Erythroblast (primary cell): Measurements from ENCODE around the gene KIF16B.
A peak's percentile ranks its signal among the peaks of the same experiment; 100 is the strongest.

Source experiments
- DNase-seq, 2 experiments: peaks; one replicate each; lab custom pipeline; 2025; lab: John Stamatoyannopoulos, UW
- GATA1 ChIP-seq: IDR thresholded peaks from 2 replicates; pipeline ENCODE4 v1.6.1; 2011; ENCODE audit warnings: low read depth, mild to moderate bottlenecking, control low read depth, low read length, moderate library complexity
- POLR2A ChIP-seq: IDR thresholded peaks from 2 replicates; pipeline ENCODE4 v1.6.1; 2011; ENCODE audit warnings: mild to moderate bottlenecking, low read length

Gene KIF16B

DNA sequence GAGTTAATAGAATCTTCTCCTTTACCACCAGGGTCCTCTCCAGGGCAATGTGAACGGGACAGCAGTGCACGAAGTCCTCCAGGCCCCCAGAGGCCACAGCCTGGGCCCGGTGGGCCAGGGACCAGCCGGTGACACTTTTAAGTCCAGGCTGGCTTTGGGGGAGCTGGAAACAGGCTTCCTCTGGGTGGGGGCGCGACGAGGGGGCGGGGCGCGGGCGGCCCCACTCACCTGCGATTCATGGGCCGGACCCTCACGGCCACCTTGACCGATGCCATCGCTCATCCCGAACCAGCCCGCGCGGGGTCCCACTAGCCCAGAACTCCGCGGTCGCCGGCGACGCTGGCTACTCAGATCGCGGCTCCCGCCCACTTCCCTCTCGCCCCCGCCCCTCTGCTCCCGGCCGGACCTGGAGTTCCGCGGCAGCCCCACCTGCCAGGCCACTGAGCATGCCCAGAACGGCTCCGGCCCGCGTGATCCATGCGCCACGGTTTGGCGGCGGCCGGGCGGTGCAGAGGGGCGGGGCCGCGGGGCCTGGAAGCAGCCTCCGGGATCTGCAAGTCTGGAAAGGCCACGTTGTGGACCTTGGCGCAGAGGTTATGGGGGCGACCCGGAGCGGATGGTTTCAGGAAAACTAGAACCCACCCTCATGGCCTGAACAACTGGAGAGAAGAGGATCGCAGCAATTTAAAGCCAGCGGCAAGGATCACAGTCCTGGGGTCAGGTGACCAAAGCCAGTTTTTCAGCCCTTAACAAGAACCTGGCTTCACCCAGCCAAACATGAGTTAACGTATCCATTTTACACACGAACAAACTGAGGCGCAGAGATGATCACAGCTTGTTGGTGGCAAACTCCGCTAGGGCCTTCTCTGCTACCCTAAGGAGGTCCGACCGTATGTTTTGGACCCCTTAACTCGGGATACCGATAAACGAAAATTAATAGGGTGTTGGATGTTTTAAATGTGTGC, at the start of gene KIF16B:
TSS of gene KIF16B (minus strand) at position 448 of the 965 bp plus-strand sequence. CDS start at position 275, 173 bp downstream.
- TF ChIP-seq GATA1 (no peak), POLR2A (peak; percentile 48)
- peak; percentile 91 to 93 for DNase-seq

DNA sequence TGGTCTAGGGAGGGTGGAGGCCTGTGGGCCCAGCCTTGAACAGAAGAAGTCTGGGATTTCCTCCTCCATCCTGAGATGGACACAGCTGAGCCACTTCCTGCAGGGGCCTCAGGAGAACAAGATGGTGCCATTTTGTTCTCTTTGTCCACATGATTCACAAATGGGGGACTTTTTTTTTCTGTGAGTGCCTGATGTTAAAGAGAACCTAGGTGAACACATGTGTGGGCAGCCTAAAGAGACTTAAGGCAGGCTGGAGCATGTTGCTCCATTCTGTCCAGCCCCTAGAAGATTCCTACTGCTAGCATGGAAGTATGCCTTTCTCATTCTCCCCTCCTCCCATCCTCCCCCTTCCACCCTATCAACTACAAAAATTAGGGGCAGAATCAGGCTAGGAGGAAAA, 49.3 kb upstream of the KIF16B start:
- TF ChIP-seq GATA1 = no peak
- TF ChIP-seq POLR2A = no peak
- DNase-seq = no peak

- TF ChIP-seq POLR2A (no peak), GATA1 (no peak)
- DNase-seq = no peak
These were observed 48.3 kb upstream of the KIF16B start for GRCh38 chr20:16621435-16622141.

DNA sequence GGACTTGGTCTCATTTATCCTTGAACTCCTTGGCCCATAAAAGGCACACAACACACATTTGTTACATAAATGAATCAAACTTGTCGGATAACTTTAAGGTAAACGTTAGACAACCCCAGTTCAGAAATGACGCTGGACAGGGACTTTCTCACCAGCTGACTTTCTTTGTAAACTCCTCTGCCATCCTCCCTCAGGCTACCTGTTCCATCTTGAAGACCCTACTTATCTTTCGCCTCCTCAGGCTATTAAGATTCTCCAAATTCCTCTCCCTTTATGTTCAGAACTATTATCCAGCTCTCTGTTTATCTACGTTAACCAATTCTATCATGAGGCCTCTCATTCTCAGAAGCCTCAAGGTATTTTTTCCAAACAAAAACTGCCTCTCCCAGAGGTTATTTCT, 47.7 kb upstream of the KIF16B start:
- no peak for DNase-seq
- TF ChIP-seq GATA1 (no peak), POLR2A (no peak)

DNA sequence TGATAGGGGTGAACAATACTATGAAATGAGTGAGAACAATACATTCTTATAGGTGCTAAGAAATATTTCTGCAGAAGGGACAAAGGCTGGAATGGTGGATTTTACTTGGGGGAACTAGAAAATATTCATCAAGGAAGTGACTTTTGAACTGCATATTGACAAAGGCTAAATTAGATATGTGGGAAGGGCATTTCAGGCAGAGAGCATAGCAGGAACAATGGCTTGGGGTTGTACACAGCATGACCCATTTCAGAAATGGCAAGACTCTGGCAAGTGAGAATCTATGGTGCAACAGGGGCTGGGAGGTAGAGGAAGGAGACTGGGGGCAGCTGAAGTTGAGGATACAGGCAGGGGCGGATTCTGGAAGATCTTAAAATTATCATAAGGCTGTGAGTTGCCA, 46.7 kb upstream of the KIF16B start:
- DNase-seq = no peak
- no peak for TF ChIP-seq POLR2A
- TF ChIP-seq GATA1 = no peak

GRCh38 chr20:16617056-16617455, 43.8 kb upstream of the KIF16B start:
- no peak for DNase-seq
- TF ChIP-seq POLR2A = no peak
- no peak for TF ChIP-seq GATA1

- TF ChIP-seq GATA1 (no peak), POLR2A (no peak)
- no peak for DNase-seq
These were observed 43.1 kb upstream of the KIF16B start for GRCh38 chr20:16616317-16616716.

GRCh38 chr20:16615199-16615598, 42.0 kb upstream of the KIF16B start:
- TF ChIP-seq GATA1 (no peak), POLR2A (no peak)
- DNase-seq = no peak

GRCh38 chr20:16613954-16614353, 40.7 kb upstream of the KIF16B start:
- no peak for DNase-seq
- no peak for TF ChIP-seq POLR2A
- no peak for TF ChIP-seq GATA1

DNA sequence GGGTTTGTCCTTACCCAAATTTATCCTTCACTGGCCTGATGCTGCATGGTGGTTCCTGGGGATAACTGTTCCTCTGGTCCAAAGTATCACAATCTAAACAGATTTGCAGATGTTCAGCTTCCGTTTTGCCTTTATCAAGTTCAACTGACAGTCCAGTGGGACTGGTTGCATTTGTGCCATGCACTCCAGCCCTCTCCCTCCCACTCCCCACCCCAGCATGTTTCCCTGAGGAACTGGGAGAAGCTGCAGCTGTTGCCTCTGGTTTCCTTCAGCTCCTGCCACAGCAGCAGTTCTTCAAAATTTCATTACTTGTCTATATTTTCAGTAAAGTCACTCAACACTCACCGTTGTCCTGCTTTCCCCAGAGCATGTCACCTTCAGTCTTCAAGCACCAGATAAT, 39.5 kb upstream of the KIF16B start:
- TF ChIP-seq GATA1 (no peak), POLR2A (no peak)
- no peak for DNase-seq

DNA sequence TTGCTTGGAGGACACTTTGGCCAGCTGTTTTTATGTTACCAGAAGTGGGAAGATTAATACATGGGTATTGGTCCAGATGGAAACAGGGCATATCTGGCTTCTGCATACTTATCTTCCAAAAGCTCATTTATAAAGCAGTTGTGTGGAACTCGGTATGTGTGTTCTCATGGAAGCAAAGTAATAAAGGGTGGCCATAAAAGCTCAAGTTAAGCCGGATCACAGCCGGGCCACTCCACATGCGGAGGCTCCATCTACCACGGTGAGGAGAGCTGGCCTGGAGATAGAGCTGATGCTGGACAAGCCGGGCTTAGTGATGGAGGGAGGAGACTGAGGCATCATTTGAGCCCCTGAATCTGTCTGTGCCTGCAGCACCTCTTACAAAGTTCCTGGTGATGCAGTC, 38.6 kb upstream of the KIF16B start:
- no peak for TF ChIP-seq POLR2A
- no peak for TF ChIP-seq GATA1
- DNase-seq = no peak

GRCh38 chr20:16609066-16609465, 35.8 kb upstream of the KIF16B start:
- TF ChIP-seq POLR2A (no peak), GATA1 (no peak)
- no peak for DNase-seq

DNA sequence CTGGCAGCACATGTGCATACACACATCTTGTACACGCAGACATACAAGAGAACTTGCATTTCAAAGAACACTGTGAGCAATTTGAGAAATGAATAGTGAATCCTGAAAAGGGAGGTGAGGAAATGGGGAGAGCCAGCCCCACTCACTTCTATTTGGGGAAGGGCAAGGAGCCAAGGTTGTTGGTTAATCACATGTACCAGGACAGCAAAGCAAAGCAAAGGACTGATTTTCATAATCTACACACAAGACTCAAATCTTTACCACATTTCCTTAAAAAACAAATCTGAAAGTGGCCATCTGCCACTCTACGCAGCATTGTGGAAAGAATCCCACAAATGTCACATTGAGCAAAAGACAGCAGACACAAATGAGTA, 35.0 kb upstream of the KIF16B start:
- TF ChIP-seq GATA1 (no peak), POLR2A (no peak)
- DNase-seq = no peak
